ENCODE results near the gene RNPEPL1.
"Not testable (repeated sequence)": the region's sequence is repeated elsewhere in the genome, so short reads cannot be mapped to it uniquely, and the experiment has no call there.

RNPEPL1 gene

GRCh38 chr2:240567872-240568677, at the start of gene RNPEPL1:
TSS of gene RNPEPL1 (plus strand) at chr2:240568484. CDS start at chr2:240568587, 103 bp downstream.
- peak; percentile 6 for DNase-seq

GRCh38 chr2:240518981-240519380, 49.3 kb upstream of the RNPEPL1 start:
- no peak for DNase-seq

- DNase-seq = no peak
Observed at GRCh38 chr2:240519396-240520129, 48.7 kb upstream of the RNPEPL1 start.

GRCh38 chr2:240520130-240520973, 47.9 kb upstream of the RNPEPL1 start:
- DNase-seq = no peak

GRCh38 chr2:240520974-240521350, 47.3 kb upstream of the RNPEPL1 start:
- no peak for DNase-seq

GRCh38 chr2:240521885-240522284, 46.4 kb upstream of the RNPEPL1 start:
- DNase-seq = not testable (repeated sequence)

GRCh38 chr2:240522406-240522805, 45.9 kb upstream of the RNPEPL1 start:
- DNase-seq = no peak

- DNase-seq = no peak
Observed at GRCh38 chr2:240523451-240524281, 44.6 kb upstream of the RNPEPL1 start.

- DNase-seq = peak; percentile 60
Observed at GRCh38 chr2:240524963-240525718, 43.1 kb upstream of the RNPEPL1 start.

GRCh38 chr2:240525802-240526201, 42.5 kb upstream of the RNPEPL1 start:
- no peak for DNase-seq

- DNase-seq = no peak
Observed at GRCh38 chr2:240526521-240526920, 41.8 kb upstream of the RNPEPL1 start.

- no peak for DNase-seq
Observed at GRCh38 chr2:240527153-240527750, 41.0 kb upstream of the RNPEPL1 start.

GRCh38 chr2:240528406-240529040, 39.8 kb upstream of the RNPEPL1 start:
- no peak for DNase-seq

- no peak for DNase-seq
Observed at GRCh38 chr2:240529344-240529999, 38.8 kb upstream of the RNPEPL1 start.

- no peak for DNase-seq
Observed at GRCh38 chr2:240530181-240530580, 38.1 kb upstream of the RNPEPL1 start.

GRCh38 chr2:240531038-240531437, 37.2 kb upstream of the RNPEPL1 start:
- no peak for DNase-seq

- no peak for DNase-seq
Observed at GRCh38 chr2:240532031-240532775, 36.1 kb upstream of the RNPEPL1 start.

- no peak for DNase-seq
Observed at GRCh38 chr2:240538031-240538780, 30.1 kb upstream of the RNPEPL1 start.

GRCh38 chr2:240539101-240539500, 29.2 kb upstream of the RNPEPL1 start:
- not testable (repeated sequence) for DNase-seq
